LHCN-M2 (cell line): Measurements from ENCODE around the gene MYO5A. TPM values are rescaled to one million over a fixed set of nuclear protein-coding genes. Genes with fewer than 3 reads are reported as not detected.
"Not testable (repeated sequence)": the region's sequence is repeated elsewhere in the genome, so short reads cannot be mapped to it uniquely, and the experiment has no call there.

Experiments used
- DNase-seq: peaks from one replicate; pipeline ENCODE4 v3.0.0-alpha.2; 2012; ENCODE audit warnings: low read depth
- total RNA-seq: library from RNA; depleted of rRNA; stranded (reverse); fragments of >200 nt; gene quantifications from 2 replicates; pipeline ENCODE4 v1.2.3, GENCODE V29; 2014

Gene MYO5A
- total RNA-seq, 1 experiment from 2014 or later, result 51.9 TPM

GRCh38 chr15:52540374-52541012 is 11.8 kb upstream of the MYO5A start:
- DNase-seq, result no peak

- DNase-seq, result no peak
Measured at GRCh38 chr15:52537459-52537858, 8.8 kb upstream of the MYO5A start.

- DNase-seq, result no peak
Measured at GRCh38 chr15:52532427-52532826, 3.7 kb upstream of the MYO5A start.

GRCh38 chr15:52529940-52530339 is 1.3 kb upstream of the MYO5A start:
- DNase-seq, result no peak

GRCh38 chr15:52529341-52529924 is 753 bp upstream of the MYO5A start:
- DNase-seq, result no peak

- DNase-seq, result peak; percentile 22
Measured at GRCh38 chr15:52527911-52528563, 643 bp downstream of the MYO5A start.

GRCh38 chr15:52527196-52527910 is 1.3 kb downstream of the MYO5A start:
- no peak for DNase-seq

GRCh38 chr15:52524223-52525136 is 4.2 kb downstream of the MYO5A start:
- no peak for DNase-seq

- DNase-seq, result no peak
Measured at GRCh38 chr15:52523647-52524046, 5.0 kb downstream of the MYO5A start.

- DNase-seq, result peak; percentile 67
Measured at GRCh38 chr15:52523192-52523591, 5.5 kb downstream of the MYO5A start.

- DNase-seq, result no peak
Measured at GRCh38 chr15:52521682-52522081, 7.0 kb downstream of the MYO5A start.

GRCh38 chr15:52520421-52520820 is 8.3 kb downstream of the MYO5A start:
- DNase-seq, result no peak

- DNase-seq, result no peak
Measured at GRCh38 chr15:52518487-52519371, 10.0 kb downstream of the MYO5A start.

- no peak for DNase-seq
Measured at GRCh38 chr15:52517014-52517413, 11.7 kb downstream of the MYO5A start.

GRCh38 chr15:52515343-52515742 is 13.3 kb downstream of the MYO5A start:
- no peak for DNase-seq

- no peak for DNase-seq
Measured at GRCh38 chr15:52514482-52514881, 14.2 kb downstream of the MYO5A start.

- not testable (repeated sequence) for DNase-seq
Measured at GRCh38 chr15:52512869-52513268, 15.8 kb downstream of the MYO5A start.

GRCh38 chr15:52511084-52511483 is 17.6 kb downstream of the MYO5A start:
- DNase-seq, result no peak

- no peak for DNase-seq
Measured at GRCh38 chr15:52509500-52510245, 19.0 kb downstream of the MYO5A start.

- no peak for DNase-seq
Measured at GRCh38 chr15:52506549-52506948, 22.1 kb downstream of the MYO5A start.
